SH-SY5Y (cell line): ENCODE results near the gene ECHDC1.

Experiments used
- GATA2 ChIP-seq: IDR thresholded peaks from 2 replicates; pipeline ENCODE4 v1.6.1; 2011; ENCODE audit warnings: mild to moderate bottlenecking, low read depth, low read length
- GATA3 ChIP-seq: IDR thresholded peaks from 2 replicates; pipeline ENCODE4 v1.6.1; 2011; ENCODE audit warnings: low read depth, mild to moderate bottlenecking, low read length, moderate library complexity

ECHDC1 gene

DNA sequence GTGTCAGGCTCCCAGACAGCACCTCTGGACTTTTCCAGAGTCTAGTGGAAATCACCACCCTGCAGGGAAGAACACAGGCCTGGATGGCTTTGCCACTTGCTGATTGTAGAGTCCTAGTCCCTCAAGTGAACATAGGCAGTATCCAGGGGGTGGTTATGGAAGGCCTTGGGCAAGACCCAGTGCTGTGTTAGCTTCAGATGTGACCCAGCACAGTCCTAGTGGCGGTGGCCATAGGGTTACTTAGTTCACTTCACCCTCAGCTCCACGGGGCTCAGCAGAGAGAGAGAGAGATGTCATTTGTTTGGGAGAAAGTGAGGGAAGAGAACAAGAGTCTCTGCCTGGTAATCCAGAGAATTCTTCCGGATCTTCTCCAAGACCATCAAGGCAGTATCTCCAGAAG, 39.5 kb downstream of the ECHDC1 start:
- TF ChIP-seq GATA2, result no peak
- no peak for TF ChIP-seq GATA3

DNA sequence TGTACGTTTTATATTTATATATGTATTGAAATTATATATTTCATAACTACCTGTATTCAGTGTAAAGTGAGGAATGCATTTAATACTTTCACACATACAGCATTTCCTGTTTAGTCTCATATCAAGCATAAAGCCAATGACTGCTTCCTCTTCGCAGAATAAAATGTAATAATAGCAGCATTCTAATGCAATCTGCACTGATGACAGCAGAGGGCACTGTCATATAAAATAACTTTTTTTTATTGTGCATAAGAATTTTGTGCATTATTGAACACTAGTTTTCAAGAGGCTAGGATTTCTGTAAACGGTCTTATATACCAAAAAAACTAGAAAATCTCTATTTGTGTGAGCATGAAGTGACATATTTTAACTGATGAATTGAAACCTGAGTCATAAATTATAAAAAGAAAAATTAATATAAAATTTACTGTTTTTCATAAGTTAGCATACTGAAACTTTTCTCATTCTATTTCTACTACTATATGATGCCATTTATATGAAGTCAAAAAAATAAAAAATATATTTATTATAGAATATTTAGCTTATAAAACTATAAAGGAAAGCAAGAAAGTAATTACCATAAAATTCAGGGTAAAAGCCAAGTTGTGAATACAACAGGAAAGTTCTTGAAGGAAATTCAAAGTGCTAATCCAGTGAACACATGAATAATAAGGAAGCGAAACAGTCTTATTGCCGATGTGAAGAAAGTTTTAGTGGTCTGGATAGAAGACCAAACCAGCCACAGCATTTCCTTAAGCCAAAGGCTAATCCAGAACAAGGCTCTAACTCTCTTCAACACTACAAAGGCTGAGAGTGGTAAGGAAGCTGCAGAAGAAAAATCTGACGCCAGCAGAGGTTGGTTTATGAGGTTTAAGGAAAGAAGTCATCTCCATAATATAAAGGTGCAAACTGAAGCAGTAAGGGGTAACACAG, 40.4 kb downstream of the ECHDC1 start:
- TF ChIP-seq GATA3 (no peak), GATA2 (no peak)

- TF ChIP-seq GATA3, result no peak
- no peak for TF ChIP-seq GATA2
These were observed 42.2 kb downstream of the ECHDC1 start for GRCh38 chr6:127301199-127301700.

DNA sequence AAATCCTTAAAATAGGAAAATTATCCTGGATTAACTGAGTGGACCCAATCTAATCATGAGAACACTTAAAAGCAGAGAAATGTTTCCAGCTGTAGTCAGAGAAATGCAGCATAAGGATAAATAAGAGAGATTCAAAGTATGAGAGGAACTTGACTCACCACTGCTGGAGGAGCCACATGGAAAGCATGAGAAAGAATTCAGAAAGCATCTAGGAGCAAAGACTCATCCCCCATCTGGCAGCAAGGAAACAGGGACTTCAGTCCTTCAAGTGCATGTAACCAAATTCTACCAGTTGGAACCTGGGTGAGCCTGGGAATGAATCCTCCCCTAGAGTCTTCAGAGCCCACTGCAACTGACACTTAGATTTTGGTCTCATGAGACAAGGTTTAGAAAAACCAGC, 43.0 kb downstream of the ECHDC1 start:
- no peak for TF ChIP-seq GATA2
- no peak for TF ChIP-seq GATA3

DNA sequence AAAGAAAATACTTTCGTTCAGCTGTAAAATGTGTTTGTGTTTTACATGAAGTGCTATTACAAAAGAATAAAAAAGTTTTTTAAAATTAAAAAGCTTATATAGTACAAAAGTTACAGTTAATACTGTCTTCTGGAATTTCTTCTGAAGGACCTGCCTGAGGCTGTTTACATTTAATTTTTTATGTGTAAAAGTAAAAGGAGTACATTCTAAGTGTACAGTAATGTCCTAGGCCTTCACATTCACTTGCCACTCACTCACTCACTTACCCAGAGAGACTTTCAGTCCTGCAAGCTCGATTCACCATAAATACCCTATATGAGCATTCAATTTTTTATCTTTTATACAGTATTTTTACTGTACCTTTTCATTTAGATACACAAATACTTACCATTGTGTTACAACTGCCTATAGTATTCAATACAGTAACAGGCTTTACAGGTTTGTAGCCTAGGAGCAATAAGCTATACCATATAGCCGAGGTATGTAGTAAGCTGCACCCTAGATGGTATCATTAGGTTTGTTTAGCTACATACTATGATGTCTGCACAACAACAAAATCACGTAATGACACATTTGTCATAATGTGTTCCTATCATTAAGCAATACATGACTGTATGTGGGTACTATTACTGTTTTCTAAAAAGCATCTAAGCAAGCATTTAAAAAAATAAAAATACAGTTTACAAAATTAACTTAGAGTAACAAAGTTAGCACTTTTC, 43.7 kb downstream of the ECHDC1 start:
- TF ChIP-seq GATA2 (no peak), GATA3 (no peak)

DNA sequence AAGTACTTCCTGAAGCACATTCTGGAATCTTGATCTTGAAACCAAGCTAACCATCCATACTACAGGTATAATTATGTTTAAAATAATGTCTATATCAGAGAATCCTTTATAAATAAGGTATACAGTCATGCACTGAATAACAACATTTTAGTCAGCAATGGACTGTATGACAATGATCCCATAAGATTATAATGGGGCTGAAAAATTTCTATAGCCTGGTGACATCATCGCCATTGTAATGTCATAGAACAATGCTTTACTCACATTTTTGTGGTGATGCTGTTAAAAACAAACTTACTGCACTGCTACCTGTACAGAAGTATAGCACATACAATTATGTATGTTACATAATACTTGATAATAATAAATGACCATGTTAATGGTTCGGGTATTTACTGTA, 44.9 kb downstream of the ECHDC1 start:
- TF ChIP-seq GATA3 (no peak), GATA2 (no peak)

GRCh38 chr6:127297502-127298070, 45.8 kb downstream of the ECHDC1 start:
- TF ChIP-seq GATA2 (no peak), GATA3 (no peak)

DNA sequence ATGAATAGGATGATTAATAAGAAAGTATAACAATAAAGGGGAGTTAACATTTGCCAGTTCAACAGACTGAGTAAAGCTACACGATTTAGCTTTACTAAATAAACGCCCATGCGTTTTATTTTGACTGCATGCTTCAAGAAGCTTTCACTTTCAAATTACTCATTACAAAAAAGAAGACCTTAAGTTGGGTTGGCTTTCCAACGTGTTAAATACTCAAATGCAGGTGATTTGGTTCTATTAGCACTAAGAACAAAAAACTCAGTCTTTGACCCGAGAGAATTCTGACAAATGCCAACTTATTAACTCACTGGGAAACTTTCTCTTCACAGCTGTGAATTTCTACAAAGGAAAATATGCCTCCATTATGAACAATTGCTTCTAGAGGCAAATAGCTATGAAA, 51.9 kb downstream of the ECHDC1 start:
- TF ChIP-seq GATA2, result no peak
- no peak for TF ChIP-seq GATA3

DNA sequence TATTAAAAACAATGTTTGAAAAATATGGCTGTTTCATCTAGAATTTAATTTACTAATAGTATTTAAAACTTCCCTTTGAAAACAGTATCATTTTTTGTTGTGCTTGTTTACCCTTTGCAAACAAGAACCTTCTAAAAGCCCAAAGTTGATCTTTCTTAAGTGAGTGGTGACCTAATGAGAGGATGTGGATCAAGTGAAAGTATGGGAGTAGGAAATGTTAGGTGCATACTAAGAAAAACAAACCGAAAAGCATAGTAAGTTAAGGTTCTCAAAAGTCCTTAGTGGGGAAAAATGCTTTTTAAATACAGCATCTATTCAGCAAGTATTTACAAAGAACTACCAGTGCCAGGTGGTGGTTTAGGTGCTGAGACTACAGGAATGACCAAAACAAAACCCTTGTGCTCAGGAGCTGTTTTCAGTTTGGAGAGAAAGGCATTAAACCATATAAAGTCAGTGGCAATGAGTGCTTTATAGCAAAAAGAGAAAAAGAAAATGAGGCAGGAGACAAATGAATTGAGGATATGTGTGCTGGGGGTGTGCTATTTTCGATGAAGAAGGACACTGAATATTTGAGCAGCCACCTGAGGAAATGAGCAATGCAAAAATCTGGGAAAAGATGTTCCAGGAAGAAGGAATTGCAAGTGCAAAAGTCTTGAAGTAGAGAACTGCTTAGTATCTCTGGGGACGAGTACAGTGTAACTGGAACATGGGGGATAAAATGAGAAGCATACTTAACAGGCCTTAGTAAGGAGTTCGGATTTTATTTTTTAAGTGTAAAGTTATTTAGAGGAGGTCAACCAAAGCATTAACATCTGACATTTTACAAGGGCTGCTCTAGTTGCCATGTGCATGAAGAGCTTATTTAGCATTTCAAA, 52.8 kb downstream of the ECHDC1 start:
- TF ChIP-seq GATA2 (no peak), GATA3 (no peak)

DNA sequence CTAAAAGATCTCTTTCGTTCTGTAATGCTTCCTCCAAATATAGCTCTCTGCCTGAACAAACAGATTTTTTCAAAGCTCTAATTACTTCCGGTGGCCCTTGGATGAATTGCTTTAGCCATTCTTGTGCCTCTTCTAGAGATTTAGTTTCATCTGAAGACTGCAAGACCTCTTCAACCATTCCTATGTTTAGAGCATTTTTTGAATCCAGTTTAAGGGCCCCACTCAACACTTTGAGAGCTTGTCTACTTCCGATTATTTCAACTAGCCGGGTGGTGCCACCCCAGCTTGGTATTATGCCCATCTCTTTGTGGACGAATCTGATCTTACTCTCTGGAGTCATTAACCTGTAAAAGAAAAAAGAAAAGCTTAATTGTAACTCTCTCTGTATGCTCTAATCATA, 53.5 kb downstream of the ECHDC1 start:
- TF ChIP-seq GATA2 (no peak), GATA3 (no peak)

GRCh38 chr6:127288705-127289104, 54.7 kb downstream of the ECHDC1 start:
- TF ChIP-seq GATA3 (no peak), GATA2 (no peak)

- TF ChIP-seq GATA2 (no peak), GATA3 (no peak)
These were observed 61.2 kb downstream of the ECHDC1 start for GRCh38 chr6:127282184-127282583.

DNA sequence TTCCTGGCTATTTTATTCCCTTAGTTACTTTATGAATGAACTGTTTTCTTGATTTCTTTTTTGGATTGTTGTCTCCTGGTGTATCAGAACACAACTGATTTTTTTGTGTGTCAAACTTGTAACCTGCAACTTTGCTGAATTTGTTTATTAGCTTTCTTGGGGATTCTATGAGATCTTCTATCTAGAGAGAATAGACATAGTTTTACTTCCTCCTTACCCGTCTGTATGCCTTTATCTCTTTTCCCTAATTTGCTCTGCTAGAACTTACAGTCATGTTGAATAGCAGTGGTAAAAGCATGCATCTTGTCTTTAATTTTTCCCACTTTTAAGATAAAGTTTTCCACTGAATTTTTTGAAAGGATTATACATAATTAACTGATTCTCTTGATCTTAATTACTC, 63.6 kb downstream of the ECHDC1 start:
- TF ChIP-seq GATA2, result no peak
